ENCODE measurements around the gene HLA-B.

HLA-B gene

GRCh38 chr6:31352683-31353383 is 4.1 kb downstream of the HLA-B start:
- no peak for DNase-seq (ENCODE audit: low read depth, low spot score)

- no peak for DNase-seq (ENCODE audit: low read depth, low spot score)
Observed at GRCh38 chr6:31352310-31352682, 4.7 kb downstream of the HLA-B start.

- DNase-seq (ENCODE audit: low read depth, low spot score) = no peak
Observed at GRCh38 chr6:31351401-31352309, 5.3 kb downstream of the HLA-B start.

GRCh38 chr6:31351033-31351380 is 6.0 kb downstream of the HLA-B start:
- no peak for DNase-seq (ENCODE audit: low read depth, low spot score)

GRCh38 chr6:31350196-31351032 is 6.6 kb downstream of the HLA-B start:
- DNase-seq (ENCODE audit: low read depth, low spot score) = no peak

- no peak for DNase-seq (ENCODE audit: low read depth, low spot score)
Observed at GRCh38 chr6:31349301-31349700, 7.7 kb downstream of the HLA-B start.

GRCh38 chr6:31345026-31345730 is 11.8 kb downstream of the HLA-B start:
- DNase-seq (ENCODE audit: low read depth, low spot score) = no peak

GRCh38 chr6:31340228-31340627 is 16.8 kb downstream of the HLA-B start:
- no peak for DNase-seq (ENCODE audit: low read depth, low spot score)

GRCh38 chr6:31339210-31339609 is 17.8 kb downstream of the HLA-B start:
- DNase-seq (ENCODE audit: low read depth, low spot score) = no peak

- no peak for DNase-seq (ENCODE audit: low read depth, low spot score)
Observed at GRCh38 chr6:31336896-31337496, 20.0 kb downstream of the HLA-B start.

- DNase-seq (ENCODE audit: low read depth, low spot score) = no peak
Observed at GRCh38 chr6:31332637-31333602, 24.1 kb downstream of the HLA-B start.

- DNase-seq (ENCODE audit: low read depth, low spot score) = no peak
Observed at GRCh38 chr6:31328355-31328960, 28.5 kb downstream of the HLA-B start.

- no peak for DNase-seq (ENCODE audit: low read depth, low spot score)
Observed at GRCh38 chr6:31321820-31322219, 35.2 kb downstream of the HLA-B start.

- DNase-seq (ENCODE audit: low read depth, low spot score) = no peak
Observed at GRCh38 chr6:31321005-31321707, 35.8 kb downstream of the HLA-B start.

GRCh38 chr6:31317036-31317435 is 39.9 kb downstream of the HLA-B start:
- no peak for DNase-seq (ENCODE audit: low read depth, low spot score)

- no peak for DNase-seq (ENCODE audit: low read depth, low spot score)
Observed at GRCh38 chr6:31309641-31310040, 47.3 kb downstream of the HLA-B start.

GRCh38 chr6:31308845-31309175 is 48.2 kb downstream of the HLA-B start:
- DNase-seq (ENCODE audit: low read depth, low spot score) = no peak

GRCh38 chr6:31308050-31308844 is 48.7 kb downstream of the HLA-B start:
- no peak for DNase-seq (ENCODE audit: low read depth, low spot score)
